HG02642 (cell line): ENCODE measurements around the gene PGLYRP4.

Experiments used
- ATAC-seq: cut with Tn5 transposase; IDR thresholded peaks from one replicate; pipeline ENCODE4 v1.9.1; 2021; ENCODE audit warnings: mild to moderate bottlenecking; ENCODE audit not compliant: unreplicated experiment, poor library complexity

PGLYRP4 gene

GRCh38 chr1:153380711-153381110 is 32.1 kb upstream of the PGLYRP4 start:
- ATAC-seq: no peak

- no peak for ATAC-seq
Observed at GRCh38 chr1:153379591-153379990, 30.9 kb upstream of the PGLYRP4 start.

DNA sequence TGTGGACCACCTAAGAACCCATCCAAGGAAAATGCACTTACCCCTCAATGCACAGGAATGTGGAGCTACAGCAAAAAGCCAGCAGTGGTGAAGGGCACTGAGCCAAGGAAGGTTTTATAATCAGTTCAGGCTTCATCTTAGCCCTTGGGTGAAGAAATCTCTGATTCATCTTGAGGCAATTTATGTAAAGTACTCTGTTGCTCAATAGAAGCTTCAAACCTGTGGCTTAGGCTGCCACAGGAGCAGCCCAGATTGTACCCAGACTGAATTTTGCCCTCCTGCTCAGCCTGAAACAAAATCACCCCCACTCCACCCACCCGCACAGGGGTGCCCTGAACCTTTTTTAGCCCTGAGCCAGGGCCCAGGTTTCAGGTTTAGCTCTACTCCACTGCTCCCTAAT is 26.9 kb upstream of the PGLYRP4 start, which contains the start of gene S100A12:
TSS of gene S100A12 (minus strand) at position 111 of the 400 bp plus-strand sequence. CDS start 1,029 bp downstream, outside the sequence.
- no peak for ATAC-seq

GRCh38 chr1:153374071-153374470 is 25.4 kb upstream of the PGLYRP4 start:
- no peak for ATAC-seq

DNA sequence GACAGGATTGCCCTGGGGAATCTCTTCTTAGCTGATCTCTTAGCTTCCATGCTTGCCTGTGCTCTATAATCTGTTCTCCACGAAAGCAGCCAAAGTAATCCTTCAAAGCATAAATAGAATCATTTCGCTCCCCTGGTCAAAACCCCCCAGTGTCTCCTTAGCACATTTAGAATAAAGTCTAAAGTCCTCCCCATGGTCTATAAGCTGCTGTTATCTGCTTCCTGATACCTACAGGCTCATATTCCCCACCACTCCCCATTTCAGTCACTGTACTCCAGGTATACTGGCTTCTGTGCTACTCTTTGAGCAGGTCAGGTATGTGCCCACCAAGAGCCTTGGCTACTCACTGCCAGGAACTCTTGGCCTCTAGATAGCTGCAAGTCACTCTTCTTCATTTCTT is 23.9 kb upstream of the PGLYRP4 start:
- ATAC-seq: no peak

- ATAC-seq: no peak
Observed at GRCh38 chr1:153371231-153371630, 22.6 kb upstream of the PGLYRP4 start.

GRCh38 chr1:153370146-153370545 is 21.5 kb upstream of the PGLYRP4 start:
- ATAC-seq: no peak

- ATAC-seq: no peak
Observed at GRCh38 chr1:153368495-153368894, 19.9 kb upstream of the PGLYRP4 start.

- ATAC-seq: no peak
Observed at GRCh38 chr1:153367090-153367489, 18.4 kb upstream of the PGLYRP4 start.

DNA sequence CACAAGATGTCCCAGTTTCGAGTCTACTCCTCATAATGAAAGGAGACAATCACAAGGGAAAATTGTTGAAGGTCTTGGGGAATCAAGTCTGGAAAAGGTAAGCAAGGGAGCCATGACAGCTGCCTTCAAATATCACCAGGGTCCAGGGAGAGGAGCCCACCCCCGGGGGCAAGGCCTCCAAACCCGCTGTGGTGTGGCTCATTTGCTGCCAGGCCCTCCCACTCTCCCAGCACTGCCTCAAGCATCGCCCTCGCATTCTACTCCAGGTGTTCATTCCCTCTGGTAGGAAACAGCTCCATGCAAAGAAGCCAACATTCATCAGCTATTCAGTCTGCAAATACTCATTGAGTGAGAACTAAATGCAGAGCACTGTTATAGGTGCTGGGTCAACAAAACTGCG is 17.6 kb upstream of the PGLYRP4 start:
- no peak for ATAC-seq

GRCh38 chr1:153365696-153366095 is 17.1 kb upstream of the PGLYRP4 start:
- no peak for ATAC-seq

DNA sequence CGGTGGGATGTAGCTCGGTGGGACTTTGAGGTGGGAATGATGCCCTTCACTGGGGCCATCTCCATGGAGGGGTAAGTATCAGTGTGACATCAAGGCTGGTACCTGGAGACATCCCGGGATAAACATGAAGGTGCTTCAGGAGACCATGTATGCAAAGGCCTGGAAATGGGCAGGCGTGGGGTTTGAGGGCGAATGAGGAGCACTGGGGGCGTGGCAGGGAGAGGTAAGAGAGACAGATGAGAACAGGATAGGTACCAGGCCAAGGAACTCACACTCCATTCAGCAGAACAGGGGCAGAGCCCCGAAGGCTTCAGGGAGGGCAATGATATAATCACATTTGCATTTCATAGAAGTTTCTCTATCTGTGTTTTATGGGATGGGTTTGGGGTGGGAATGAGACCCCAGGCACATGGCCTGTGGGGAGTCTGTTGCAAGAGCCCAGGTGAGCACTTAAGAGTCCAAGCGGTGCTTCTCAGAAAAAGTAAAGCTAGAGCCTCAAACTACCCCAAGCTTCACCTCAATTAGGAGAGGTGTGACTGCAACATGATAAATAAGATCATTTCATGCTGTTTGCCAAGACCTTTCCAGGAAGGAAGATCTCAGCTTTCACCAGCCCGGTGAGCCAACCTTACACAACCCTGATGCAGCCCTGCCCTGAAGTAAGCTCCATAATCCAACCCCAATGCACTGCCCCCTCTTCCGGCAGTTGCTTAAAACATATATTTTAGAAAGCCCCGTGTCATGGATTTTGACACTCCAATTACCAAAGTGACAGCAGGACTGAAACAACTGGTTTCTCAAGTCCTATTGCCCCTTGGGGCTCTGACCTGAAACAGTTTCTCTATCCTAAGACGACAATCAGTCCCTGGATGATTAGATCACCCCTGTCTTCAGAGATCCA is 16.4 kb upstream of the PGLYRP4 start:
- no peak for ATAC-seq

DNA sequence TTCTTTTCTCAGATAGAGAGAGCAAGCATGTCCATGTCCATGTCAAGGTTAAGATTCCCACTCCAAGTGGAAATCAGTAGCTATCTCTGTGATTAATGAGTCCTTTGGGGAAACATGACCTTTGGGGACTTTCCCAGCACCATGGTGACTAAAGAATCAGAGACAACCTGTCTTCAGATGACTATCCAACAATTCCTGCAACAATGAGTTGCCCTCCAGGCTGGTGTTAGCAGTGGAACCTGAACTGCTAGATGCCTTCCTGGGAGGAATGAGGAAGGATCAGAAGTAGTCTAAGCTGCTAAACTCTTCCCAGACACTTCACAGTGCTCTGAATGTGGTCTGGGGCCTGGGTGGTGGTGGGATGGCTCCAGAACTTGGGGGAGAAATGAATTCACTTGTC is 15.5 kb upstream of the PGLYRP4 start:
- ATAC-seq: no peak

- no peak for ATAC-seq
Observed at GRCh38 chr1:153363641-153364040, 15.0 kb upstream of the PGLYRP4 start.

DNA sequence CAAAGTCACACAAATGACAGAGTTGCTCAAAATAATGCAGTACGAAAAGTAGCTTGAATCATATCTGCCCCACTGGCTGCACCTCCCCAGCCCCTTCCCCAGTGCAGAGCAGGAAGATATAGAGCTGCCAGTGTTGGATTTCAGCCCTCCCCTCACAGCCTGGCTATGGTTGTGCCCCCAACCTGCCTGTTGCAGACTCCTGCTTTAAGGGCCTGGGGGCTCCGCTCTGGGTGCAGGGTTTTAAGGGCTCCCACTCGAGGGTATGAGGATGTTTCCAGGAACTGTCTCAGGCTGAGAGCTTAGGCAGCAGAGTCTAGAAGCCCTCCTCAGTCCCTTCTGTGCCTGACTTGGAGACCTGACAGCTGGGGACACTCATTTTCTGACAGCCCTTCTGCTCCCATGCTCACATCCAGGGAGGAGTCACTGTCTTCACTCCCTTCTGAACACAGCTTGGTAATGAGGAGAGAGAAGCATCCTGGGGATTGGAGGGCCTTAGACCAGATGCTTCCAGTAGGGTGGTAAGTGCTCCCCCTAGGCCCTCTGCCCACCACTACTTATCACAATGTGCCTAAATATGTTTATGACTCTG is 13.6 kb upstream of the PGLYRP4 start:
- no peak for ATAC-seq

DNA sequence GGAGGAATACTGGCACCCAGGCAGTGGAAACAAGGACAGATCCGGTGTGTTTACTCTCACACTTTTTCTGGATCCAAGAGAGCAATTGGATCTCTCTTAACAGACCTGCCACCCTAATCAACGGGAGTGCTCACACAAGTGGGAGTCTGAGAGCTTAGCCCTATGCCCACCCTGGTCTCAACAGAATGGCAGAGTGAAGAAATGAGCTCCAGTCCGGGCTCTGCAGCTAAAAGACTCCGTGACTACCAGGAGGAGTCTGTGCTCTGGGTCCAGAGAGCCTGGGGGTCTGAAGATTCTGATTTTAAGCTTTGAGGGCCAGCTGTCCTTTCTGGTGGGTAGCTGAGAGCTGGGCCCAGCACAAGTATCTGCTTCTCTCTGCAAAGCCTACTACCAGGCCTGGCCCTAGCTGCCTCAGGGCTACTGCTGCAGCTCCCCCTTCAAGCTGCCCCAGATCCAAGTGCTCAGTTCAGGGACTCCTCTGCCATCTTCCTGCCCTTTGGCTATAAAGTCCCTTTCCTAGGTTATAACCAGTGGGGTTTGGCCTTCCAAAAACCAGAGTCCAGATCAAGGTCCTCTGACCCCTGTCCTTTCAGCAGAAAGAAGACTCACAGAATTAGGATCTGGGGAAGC is 13.0 kb upstream of the PGLYRP4 start:
- no peak for ATAC-seq

- no peak for ATAC-seq
Observed at GRCh38 chr1:153360592-153361479, 12.2 kb upstream of the PGLYRP4 start.

GRCh38 chr1:153360190-153360589 is 11.5 kb upstream of the PGLYRP4 start:
- ATAC-seq: no peak

- ATAC-seq: no peak
Observed at GRCh38 chr1:153359241-153359640, 10.6 kb upstream of the PGLYRP4 start.

DNA sequence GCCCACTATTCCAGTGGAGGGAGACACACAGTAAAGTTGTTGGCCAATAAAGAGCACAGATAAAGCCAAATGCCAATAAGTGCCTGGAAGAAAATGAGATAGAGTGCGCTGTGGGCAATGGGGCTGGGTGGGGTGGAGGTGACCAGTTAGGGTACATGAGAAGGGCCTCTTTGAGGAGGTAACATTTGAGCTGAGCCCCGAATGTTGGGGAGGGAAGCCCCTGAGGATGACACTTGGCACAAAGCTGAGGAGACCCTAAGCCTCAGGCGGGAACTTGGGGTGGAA is 10.0 kb upstream of the PGLYRP4 start:
- ATAC-seq: no peak
